ENCODE data around the gene ARFGAP2. TPM values are rescaled to one million over a fixed set of nuclear protein-coding genes. Genes with fewer than 3 reads are reported as not detected.

Gene ARFGAP2
- total RNA-seq (2022; extraction: Qiagen RNA extraction), result 26.4 to 29.9 TPM (median 27.8 TPM) in 5 replicates

GRCh38 chr11:47176328-47177228, at the start of gene ARFGAP2:
Gene ARFGAP2 (minus strand): TSS chr11:47176879. CDS start chr11:47176853, 26 bp downstream.

GRCh38 chr11:47186076-47186699, 9.5 kb upstream of the ARFGAP2 start, which contains the start of gene PACSIN3:
Gene PACSIN3 (minus strand): TSS chr11:47186434. CDS start chr11:47182727, 3,707 bp downstream.

Other genes with a start within 250 kb of the ARFGAP2 start
- gene CSTPP1, start 240.1 kb downstream of the ARFGAP2 start, total RNA-seq (2022; extraction: Qiagen RNA extraction), result 24.8 to 32.4 TPM (median 29.9 TPM) in 5 replicates
- 20.9 to 27.3 TPM (median 24.2 TPM) in 5 replicates for gene PACSIN3, start 9.6 kb upstream of the ARFGAP2 start, total RNA-seq (2022; extraction: Qiagen RNA extraction)
- gene DDB2, start 38.1 kb upstream of the ARFGAP2 start, total RNA-seq (2022; extraction: Qiagen RNA extraction), result 69.1 to 82.1 TPM (median 75.9 TPM) in 5 replicates
- 20.9 to 25.0 TPM (median 22.3 TPM) in 5 replicates for gene ACP2, start 71.9 kb upstream of the ARFGAP2 start, total RNA-seq (2022; extraction: Qiagen RNA extraction)
- gene NR1H3, start 81.1 kb upstream of the ARFGAP2 start, total RNA-seq (2022; extraction: Qiagen RNA extraction), result 9.0 to 11.8 TPM (median 9.6 TPM) in 5 replicates
- gene MADD, start 93.3 kb upstream of the ARFGAP2 start, total RNA-seq (2022; extraction: Qiagen RNA extraction), result 15.7 to 21.2 TPM (median 20.2 TPM) in 5 replicates
- 0.05 to 0.08 TPM (median 0.07 TPM) in 5 replicates for gene MYBPC3, start 175.8 kb upstream of the ARFGAP2 start, total RNA-seq (2022; extraction: Qiagen RNA extraction)
- 0.19 to 0.21 TPM in 2 of 5 replicates, not detected in the others for gene SPI1, start 201.7 kb upstream of the ARFGAP2 start, total RNA-seq (2022; extraction: Qiagen RNA extraction)
- 39.8 to 57.0 TPM (median 45.8 TPM) in 5 replicates for gene SLC39A13, start 231.7 kb upstream of the ARFGAP2 start, total RNA-seq (2022; extraction: Qiagen RNA extraction)
- 178 to 243 TPM (median 193 TPM) in 5 replicates for gene PSMC3, start 249.6 kb upstream of the ARFGAP2 start, total RNA-seq (2022; extraction: Qiagen RNA extraction)

Measured in A549 treated with dexamethasone at 1 μM for 4 hours (cell line).